Mesodermal cell (in vitro differentiated cells): ENCODE data around the gene TECR.
"Not testable (repeated sequence)": the region's sequence is repeated elsewhere in the genome, so short reads cannot be mapped to it uniquely, and the experiment has no call there.

Experiments used
- H3K27ac ChIP-seq: 2 replicates; pipeline ENCODE4 v1.7.0; 2013; ENCODE audit warnings: mild to moderate bottlenecking, low read depth, low read length, moderate library complexity; ENCODE audit not compliant: severe bottlenecking
- H3K36me3 ChIP-seq: 2 replicates; pipeline ENCODE4 v1.7.1; 2013; ENCODE audit warnings: mild to moderate bottlenecking, low read length, moderate library complexity; ENCODE audit not compliant: control insufficient read depth, insufficient read depth
- H3K4me1 ChIP-seq: one replicate; pipeline ENCODE4 v1.7.1; 2013; ENCODE audit warnings: mild to moderate bottlenecking, low read length; ENCODE audit not compliant: insufficient read depth, control insufficient read depth, poor library complexity, severe bottlenecking
- H3K4me3 ChIP-seq: 2 replicates; pipeline ENCODE4 v1.7.0; 2013; ENCODE audit warnings: low read length, control low read depth, mild to moderate bottlenecking; ENCODE audit not compliant: insufficient read depth, poor library complexity, severe bottlenecking; ENCODE audit errors: extremely low read depth
- H3K9me3 ChIP-seq: 2 replicates; pipeline ENCODE4 v1.7.1; 2013; ENCODE audit warnings: mild to moderate bottlenecking, low read length, moderate library complexity; ENCODE audit not compliant: control insufficient read depth
- WGBS, 2 experiments: methylation state at CpG; one replicate each; pipeline ENCODE4 v1.1.5; 2013; ENCODE audit warnings: missing lambda C conversion rate in 2 of 2; ENCODE audit not compliant: insufficient coverage in 2 of 2; 5-methylcytosine and 5-hydroxymethylcytosine counted together

Gene TECR

GRCh38 chr19:14606627-14607026 lies 77.2 kb downstream of the TECR start:
- H3K36me3 ChIP-seq: no peaks in the 10 kb centered on the region
- WGBS, 2 experiments: 74 to 77% methylated on average over 4 to 5 of the region's 9 CpGs
- no peak overlapping the region for H3K4me3 ChIP-seq
- H3K4me1 ChIP-seq: no peaks in the 10 kb centered on the region
- H3K27ac ChIP-seq: no peak overlapping the region
- H3K9me3 ChIP-seq: peaks cover 22% of the 10 kb centered on the region

- no peaks in the 10 kb centered on the region for H3K36me3 ChIP-seq
- H3K9me3 ChIP-seq: peaks cover 22% of the 10 kb centered on the region
- no peak overlapping the region for H3K27ac ChIP-seq
- H3K4me3 ChIP-seq: no peak overlapping the region
- no peaks in the 10 kb centered on the region for H3K4me1 ChIP-seq
- WGBS, 2 experiments: 67 to 73% methylated on average over 1 to 3 of the region's 4 CpGs
These were observed 81.7 kb downstream of the TECR start for GRCh38 chr19:14611051-14611450.

- WGBS, 2 experiments: 54 to 56% methylated on average over 4 of the region's 5 CpGs
- not testable (repeated sequence) for H3K4me1 ChIP-seq, H3K36me3 ChIP-seq, H3K4me3 ChIP-seq, H3K27ac ChIP-seq
- peaks cover 18% of the 10 kb centered on the region for H3K9me3 ChIP-seq
These were observed 82.8 kb downstream of the TECR start for GRCh38 chr19:14612242-14612641.

GRCh38 chr19:14612657-14613056 lies 83.3 kb downstream of the TECR start:
- Histone ChIP-seq H3K9me3 (peaks cover 18% of the 10 kb centered on the region), H3K27ac (no peak overlapping the region), H3K4me1 (no peaks in the 10 kb centered on the region), H3K36me3 (no peaks in the 10 kb centered on the region), H3K4me3 (no peak overlapping the region)
- 80 to 93% methylated on average over 4 of the region's 4 CpGs for WGBS, 2 experiments

- not testable (repeated sequence) for H3K27ac ChIP-seq, H3K36me3 ChIP-seq, H3K4me3 ChIP-seq, H3K4me1 ChIP-seq
- WGBS, 2 experiments: 61 to 73% methylated on average over 10 to 13 of the region's 14 CpGs
- peaks cover 14% of the 10 kb centered on the region for H3K9me3 ChIP-seq
These were observed 84.2 kb downstream of the TECR start for GRCh38 chr19:14613399-14614098.

- Histone ChIP-seq H3K36me3 (no peaks in the 10 kb centered on the region), H3K27ac (no peak overlapping the region), H3K9me3 (peaks cover 17% of the 10 kb centered on the region), H3K4me1 (no peaks in the 10 kb centered on the region), H3K4me3 (no peak overlapping the region)
- 40% methylated on average over 1 of the region's 4 CpGs; no CpG with 5 or more reads in 1 of the 2 experiments for WGBS, 2 experiments
These were observed 84.7 kb downstream of the TECR start for GRCh38 chr19:14614099-14614412.
